Liver (tissue), 9 donors: ENCODE measurements around the gene GRIN3A. TPM values are rescaled to one million over a fixed set of nuclear protein-coding genes. Genes with fewer than 3 reads are reported as not detected.

Experiments used
- DNase-seq: peaks from one replicate; pipeline ENCODE4 v3.0.0-alpha.2; 2017; ENCODE audit warnings: low spot score
- H3K27ac ChIP-seq, 2 donors: one replicate each; pipeline ENCODE4 v1.7.0; 2013; ENCODE audit warnings: inconsistent platforms in 2 of 2, low read length in 2 of 2, control low read depth in 1 of 2, low read depth in 1 of 2, mild to moderate bottlenecking in 1 of 2
- H3K27me3 ChIP-seq, 4 donors: one replicate each; pipeline versions ENCODE4 v1.6.1 to v1.7.0; 2013; ENCODE audit warnings: low read length in 3 of 4, inconsistent platforms in 1 of 4, mild to moderate bottlenecking in 1 of 4, moderate library complexity in 1 of 4; ENCODE audit not compliant: control insufficient read depth in 4 of 4, insufficient read depth in 4 of 4
- H3K36me3 ChIP-seq, 4 donors: one replicate each; pipeline versions ENCODE4 v1.6.1 to v1.7.0; 2013; ENCODE audit warnings: low read length in 3 of 4, mild to moderate bottlenecking in 3 of 4, low read depth in 1 of 4, moderate library complexity in 1 of 4; ENCODE audit not compliant: control insufficient read depth in 4 of 4, insufficient read depth in 3 of 4
- H3K4me1 ChIP-seq, 4 donors: one replicate each; pipeline versions ENCODE4 v1.6.1 to v1.7.0; 2013; ENCODE audit warnings: low read length in 3 of 4, mild to moderate bottlenecking in 3 of 4, moderate library complexity in 1 of 4; ENCODE audit not compliant: control insufficient read depth in 4 of 4, insufficient read depth in 4 of 4
- H3K4me3 ChIP-seq, 3 donors: one replicate each; pipeline versions ENCODE4 v1.6.1 to v1.7.0; 2013; ENCODE audit warnings: low read length in 3 of 3, control low read depth in 1 of 3, low read depth in 1 of 3, mild to moderate bottlenecking in 1 of 3
- H3K9ac ChIP-seq, 2 donors: one replicate each; pipeline ENCODE4 v1.7.0; 2013; ENCODE audit warnings: low read length in 2 of 2, mild to moderate bottlenecking in 2 of 2, moderate library complexity in 2 of 2, control low read depth in 1 of 2, low read depth in 1 of 2
- H3K9me3 ChIP-seq, 4 donors: one replicate each; pipeline versions ENCODE4 v1.6.1 to v1.7.0; 2013; ENCODE audit warnings: low read length in 3 of 4; ENCODE audit not compliant: control insufficient read depth in 4 of 4
- ATF3 ChIP-seq: IDR thresholded peaks from 2 replicates; pipeline ENCODE4 v1.6.1; 2016; ENCODE audit warnings: antibody characterized with exemption
- CTCF ChIP-seq: fragments of 150-350 bp; IDR thresholded peaks from 2 replicates; pipeline ENCODE4 v1.5.1; 2017; ENCODE audit warnings: improper control_type of control experiment, low read depth, low read length; ENCODE audit not compliant: missing input control
- EGR1 ChIP-seq, 2 donors: IDR thresholded peaks; 2 replicates each; pipeline ENCODE4 v1.6.1; 2016 to 2018; ENCODE audit warnings: antibody characterized with exemption in 2 of 2, low read depth in 2 of 2
- FOXA1 ChIP-seq: IDR thresholded peaks from 2 replicates; pipeline ENCODE4 v1.6.1; 2016; ENCODE audit warnings: antibody characterized with exemption
- FOXA2 ChIP-seq: IDR thresholded peaks from 2 replicates; pipeline ENCODE4 v1.6.1; 2016; ENCODE audit warnings: antibody characterized with exemption
- GABPA ChIP-seq, 2 donors: IDR thresholded peaks in 1 of 2; conservative IDR thresholded peaks in 1 of 2; 2 replicates each; pipeline ENCODE4 v1.6.1; 2016; ENCODE audit warnings: antibody characterized with exemption in 2 of 2, mild to moderate bottlenecking in 1 of 2, moderate library complexity in 1 of 2
- HNF4G ChIP-seq: IDR thresholded peaks from 2 replicates; pipeline ENCODE4 v1.6.1; 2016; ENCODE audit warnings: antibody characterized with exemption
- JUND ChIP-seq, 2 donors: IDR thresholded peaks; 2 replicates each; pipeline ENCODE4 v1.6.1; 2016; ENCODE audit warnings: antibody characterized with exemption in 2 of 2
- MAX ChIP-seq: IDR thresholded peaks from 2 replicates; pipeline ENCODE4 v1.6.1; 2016; ENCODE audit warnings: antibody characterized with exemption
- NR2F2 ChIP-seq: IDR thresholded peaks from 2 replicates; pipeline ENCODE4 v1.6.1; 2016; ENCODE audit warnings: antibody characterized with exemption
- REST ChIP-seq: IDR thresholded peaks from 2 replicates; pipeline ENCODE4 v1.6.1; 2016; ENCODE audit warnings: antibody characterized with exemption, mild to moderate bottlenecking
- RXRA ChIP-seq, 2 donors: IDR thresholded peaks; 2 replicates each; pipeline ENCODE4 v1.6.1; 2017 to 2018; ENCODE audit warnings: antibody characterized with exemption in 2 of 2, mild to moderate bottlenecking in 1 of 2
- YY1 ChIP-seq: IDR thresholded peaks from 2 replicates; pipeline ENCODE4 v1.6.1; 2016; ENCODE audit warnings: antibody characterized with exemption, mild to moderate bottlenecking
- ZBTB33 ChIP-seq: IDR thresholded peaks from 2 replicates; pipeline ENCODE4 v1.6.1; 2016; ENCODE audit warnings: antibody characterized with exemption
- WGBS: extraction: QIAGEN DNeasy Blood & Tissue Kit; methylation state at CpG from one replicate; pipeline ENCODE4 v1.1.7; 2013; 5-methylcytosine and 5-hydroxymethylcytosine counted together
- polyA plus RNA-seq, 2 donors: library from polyadenylated mRNA; stranded (reverse) in 1 of 2; unstranded in 1 of 2; fragments of 200-250 nt in 1 of 2; fragments of >200 nt in 1 of 2; fragmentation: Nextera tagmentation in 1 of 2; extraction: Ambion mirVana in 1 of 2; gene quantifications; one replicate each; pipeline versions ENCODE4 v1.2.1 to v1.2.3, GENCODE V29; 2013 to 2015
- total RNA-seq, 2 donors: library from RNA; depleted of rRNA; stranded (reverse); fragments of >200 nt; gene quantifications; one replicate each; pipeline ENCODE4 v1.2.3, GENCODE V29; 2014
- donor health status: healthy.
- donor health status: healthy.
- donor health status: healthy.
- donor health status: healthy.
- donor health status: healthy.

GRIN3A gene
- total and polyA plus RNA-seq, 4 donors: under 0.01 to 0.23 (median 0.09) TPM

- no peak for TF ChIP-seq FOXA2
- TF ChIP-seq ATF3: no peak
- TF ChIP-seq CTCF: no peak
- no peak for TF ChIP-seq GABPA (IDR thresholded peaks at IDR 0.05 in 1 of 2, conservative IDR thresholded peaks at IDR 0.05 in 1 of 2)
- no peak for TF ChIP-seq MAX
- TF ChIP-seq YY1: no peak
- TF ChIP-seq ZBTB33: no peak
- no peak for TF ChIP-seq REST
- Histone ChIP-seq H3K9ac (no peak overlapping the region), H3K36me3 (no peaks in the 10 kb centered on the region), H3K27ac (no peak overlapping the region), H3K9me3 (no peaks in the 10 kb centered on the region), H3K4me1 (peaks cover 0 to 3% (median 0%) of the 10 kb centered on the region in 4 donors), H3K4me3 (no peak overlapping the region), H3K27me3 (no peaks in the 10 kb centered on the region)
- no peak for DNase-seq
Observed at GRCh38 chr9:101618698-101619097, 119.7 kb downstream of the GRIN3A start.

- Histone ChIP-seq H3K9me3 (no peaks in the 10 kb centered on the region), H3K36me3 (no peaks in the 10 kb centered on the region), H3K9ac (no peak overlapping the region), H3K4me1 (peaks cover 0 to 28% (median 16%) of the 10 kb centered on the region in 4 donors), H3K27me3 (no peaks in the 10 kb centered on the region), H3K4me3 (peak overlapping the region; percentile 22 to 74 (median 55)), H3K27ac (peak overlapping the region; percentile 38 to 68)
- WGBS: 35% methylated on average over 3 of the region's 3 CpGs
- DNase-seq: no peak
- TF ChIP-seq YY1 (peak; percentile 34), HNF4G (no peak), FOXA1 (no peak), ATF3 (no peak), RXRA (IDR thresholded peaks at IDR 0.05) (peak; percentile 49 to 72), CTCF (no peak), EGR1 (IDR thresholded peaks at IDR 0.05; ENCODE audit: low read depth in 2 of 2) (no peak), JUND (IDR thresholded peaks at IDR 0.05) (peak; percentile 19 to 33), FOXA2 (no peak), NR2F2 (no peak), REST (peak; percentile 46), ZBTB33 (peak; percentile 24)
Observed at GRCh38 chr9:101605547-101605946, 132.9 kb downstream of the GRIN3A start.
